GM12875 (cell line): ENCODE data around the gene UNC13A.

Experiments
- H3K4me3 ChIP-seq: one replicate; pipeline ENCODE4 v1.5.1; 2011; ENCODE audit warnings: low read depth, low read length, control low read depth
- CTCF ChIP-seq: IDR thresholded peaks from 2 replicates; pipeline ENCODE4 v1.5.1; 2011; ENCODE audit warnings: low read depth, mild to moderate bottlenecking, control low read depth, inconsistent platforms, low read length, moderate library complexity, borderline replicate concordance; ENCODE audit not compliant: insufficient read depth

The UNC13A gene

GRCh38 chr19:17623224-17623935 is 64.8 kb downstream of the UNC13A start:
- H3K4me3 ChIP-seq: no peak overlapping the region
- no peak for TF ChIP-seq CTCF

GRCh38 chr19:17620696-17621095 is 67.5 kb downstream of the UNC13A start:
- TF ChIP-seq CTCF: no peak
- H3K4me3 ChIP-seq: no peak overlapping the region

GRCh38 chr19:17618936-17619335 is 69.2 kb downstream of the UNC13A start:
- TF ChIP-seq CTCF: no peak
- no peak overlapping the region for H3K4me3 ChIP-seq

- TF ChIP-seq CTCF: no peak
- no peak overlapping the region for H3K4me3 ChIP-seq
Measured at GRCh38 chr19:17618281-17618903, 69.8 kb downstream of the UNC13A start.

GRCh38 chr19:17617807-17618192 is 70.4 kb downstream of the UNC13A start:
- no peak for TF ChIP-seq CTCF
- no peak overlapping the region for H3K4me3 ChIP-seq

GRCh38 chr19:17616961-17617806 is 71.0 kb downstream of the UNC13A start:
- no peak for TF ChIP-seq CTCF
- H3K4me3 ChIP-seq: no peak overlapping the region

GRCh38 chr19:17616686-17616960 is 71.5 kb downstream of the UNC13A start:
- H3K4me3 ChIP-seq: no peak overlapping the region
- no peak for TF ChIP-seq CTCF
